SW480 (cell line): ENCODE measurements around the gene GRID1.
"Not testable (repeated sequence)": the region's sequence is repeated elsewhere in the genome, so short reads cannot be mapped to it uniquely, and the experiment has no call there.

Source experiments
- DNase-seq: peaks from one replicate; pipeline ENCODE4 v3.0.0-alpha.2; 2016; ENCODE audit warnings: low spot score

The GRID1 gene

GRCh38 chr10:86253091-86254072, 113.2 kb downstream of the GRID1 start:
- DNase-seq = peak; percentile 90

GRCh38 chr10:86252556-86252955, 114.0 kb downstream of the GRID1 start:
- no peak for DNase-seq

- no peak for DNase-seq
Measured at GRCh38 chr10:86252079-86252478, 114.5 kb downstream of the GRID1 start.

- DNase-seq = no peak
Measured at GRCh38 chr10:86251426-86251825, 115.2 kb downstream of the GRID1 start.

- DNase-seq = no peak
Measured at GRCh38 chr10:86250399-86250798, 116.2 kb downstream of the GRID1 start.

GRCh38 chr10:86249794-86250193, 116.8 kb downstream of the GRID1 start:
- DNase-seq = no peak

GRCh38 chr10:86248062-86248461, 118.5 kb downstream of the GRID1 start:
- no peak for DNase-seq

- no peak for DNase-seq
Measured at GRCh38 chr10:86247588-86247987, 119.0 kb downstream of the GRID1 start.

- DNase-seq = no peak
Measured at GRCh38 chr10:86247073-86247472, 119.5 kb downstream of the GRID1 start.

GRCh38 chr10:86246279-86246940, 120.2 kb downstream of the GRID1 start:
- DNase-seq = no peak

- DNase-seq = no peak
Measured at GRCh38 chr10:86245015-86245394, 121.6 kb downstream of the GRID1 start.

- no peak for DNase-seq
Measured at GRCh38 chr10:86244297-86245014, 122.1 kb downstream of the GRID1 start.

- DNase-seq = no peak
Measured at GRCh38 chr10:86243651-86244155, 122.9 kb downstream of the GRID1 start.

GRCh38 chr10:86242761-86243160, 123.8 kb downstream of the GRID1 start:
- DNase-seq = no peak

GRCh38 chr10:86238089-86238488, 128.5 kb downstream of the GRID1 start:
- not testable (repeated sequence) for DNase-seq

- DNase-seq = no peak
Measured at GRCh38 chr10:86234541-86235270, 131.9 kb downstream of the GRID1 start.

- no peak for DNase-seq
Measured at GRCh38 chr10:86234107-86234506, 132.5 kb downstream of the GRID1 start.

GRCh38 chr10:86233131-86233530, 133.5 kb downstream of the GRID1 start:
- no peak for DNase-seq

- no peak for DNase-seq
Measured at GRCh38 chr10:86232644-86233043, 134.0 kb downstream of the GRID1 start.

GRCh38 chr10:86231796-86232560, 134.6 kb downstream of the GRID1 start:
- no peak for DNase-seq
